NOMO-1 treated with DMSO at 0.1 percent for 48 hours (cell line): Measurements from ENCODE around the gene DMD.

Source experiments
- DNase-seq: peaks from one replicate; lab custom pipeline; 2025; ENCODE audit not compliant: unreplicated experiment; lab: John Stamatoyannopoulos, UW

The DMD gene

GRCh38 chrX:32514986-32515385, 696.4 kb downstream of the DMD start:
- no peak for DNase-seq

DNA sequence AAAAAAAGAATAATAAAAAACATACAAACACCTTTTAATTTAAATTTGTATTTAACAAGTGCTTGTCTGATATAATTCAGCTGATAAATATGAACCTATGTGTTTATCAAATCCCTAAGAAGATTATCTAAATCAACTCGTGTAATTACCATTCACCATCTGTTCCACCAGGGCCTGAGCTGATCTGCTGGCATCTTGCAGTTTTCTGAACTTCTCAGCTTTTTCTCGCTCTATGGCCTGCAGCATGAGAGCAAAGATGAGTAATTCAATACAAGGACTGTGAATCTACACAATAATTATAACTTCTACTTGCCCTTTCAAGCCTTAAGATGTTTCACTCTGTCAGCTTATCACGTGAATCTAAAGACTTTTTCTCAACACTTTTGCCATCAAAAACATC, 709.7 kb downstream of the DMD start:
- no peak for DNase-seq

- DNase-seq, result no peak
Observed at GRCh38 chrX:32496671-32497070, 714.7 kb downstream of the DMD start.

DNA sequence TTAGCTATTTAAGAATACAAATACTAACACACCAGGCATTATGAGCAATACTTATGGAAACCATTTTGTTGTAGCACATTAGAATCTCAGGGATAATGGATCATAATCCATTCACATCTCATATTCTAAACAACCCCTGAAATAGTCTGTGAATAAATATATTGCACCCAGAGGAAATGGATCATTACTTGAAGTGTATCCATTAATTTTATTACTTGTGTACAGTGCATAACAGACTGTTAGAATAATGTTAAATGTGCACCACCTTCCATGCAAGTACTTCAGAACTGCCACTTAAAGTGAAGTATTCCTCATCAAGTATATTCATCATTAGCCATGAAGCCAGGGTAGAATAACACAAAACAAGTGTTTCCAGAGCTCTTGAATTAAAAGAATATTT, 715.5 kb downstream of the DMD start:
- no peak for DNase-seq

- DNase-seq, result no peak
Observed at GRCh38 chrX:32489125-32489524, 722.2 kb downstream of the DMD start.

DNA sequence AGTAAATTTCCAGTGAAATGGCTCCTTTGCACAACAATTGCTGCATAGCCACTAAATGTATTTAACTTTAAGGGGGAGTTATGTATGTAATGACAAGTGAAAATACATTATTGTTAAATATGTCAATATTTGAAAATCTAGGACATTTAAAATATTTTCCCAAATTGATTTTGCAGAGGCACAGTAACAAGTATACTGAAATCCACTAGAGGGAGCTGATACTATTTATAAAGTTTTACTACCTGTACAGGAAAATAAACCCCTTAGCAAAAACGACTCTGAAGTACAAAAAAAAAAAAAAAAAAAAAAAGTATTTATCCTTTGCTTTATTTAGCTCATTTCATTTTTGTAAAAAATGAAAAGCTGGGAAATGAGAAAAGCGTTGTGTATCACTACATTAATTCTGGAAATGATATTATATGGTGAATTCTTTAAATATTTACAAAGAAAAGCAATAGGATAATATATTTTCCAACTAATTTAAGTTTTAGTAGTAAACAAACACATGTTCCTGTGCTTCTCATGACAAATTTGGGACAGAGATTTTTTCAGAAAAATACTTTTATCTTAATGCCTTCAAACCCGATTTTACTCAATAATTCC, 727.7 kb downstream of the DMD start:
- no peak for DNase-seq

- DNase-seq, result no peak
Observed at GRCh38 chrX:32480019-32480418, 731.3 kb downstream of the DMD start.

GRCh38 chrX:32472364-32472763, 739.0 kb downstream of the DMD start:
- no peak for DNase-seq

DNA sequence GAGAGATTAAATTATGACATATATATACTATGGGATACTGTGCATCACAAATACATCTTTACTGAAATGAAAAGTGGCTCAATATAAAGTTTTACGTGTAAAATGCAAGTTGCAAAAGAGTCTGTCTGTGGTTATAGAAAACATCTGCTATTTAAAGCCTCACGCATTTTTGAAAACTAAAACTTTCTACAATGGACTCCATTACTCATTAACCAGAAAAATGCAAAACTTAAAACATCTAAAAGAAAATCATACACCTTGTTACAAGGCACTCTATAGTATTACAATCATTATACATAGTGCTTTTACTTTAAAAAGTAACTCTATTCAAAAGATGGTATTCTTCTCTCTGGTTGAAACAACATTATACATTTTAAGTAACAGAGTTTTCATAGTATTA, 755.6 kb downstream of the DMD start:
- no peak for DNase-seq

DNA sequence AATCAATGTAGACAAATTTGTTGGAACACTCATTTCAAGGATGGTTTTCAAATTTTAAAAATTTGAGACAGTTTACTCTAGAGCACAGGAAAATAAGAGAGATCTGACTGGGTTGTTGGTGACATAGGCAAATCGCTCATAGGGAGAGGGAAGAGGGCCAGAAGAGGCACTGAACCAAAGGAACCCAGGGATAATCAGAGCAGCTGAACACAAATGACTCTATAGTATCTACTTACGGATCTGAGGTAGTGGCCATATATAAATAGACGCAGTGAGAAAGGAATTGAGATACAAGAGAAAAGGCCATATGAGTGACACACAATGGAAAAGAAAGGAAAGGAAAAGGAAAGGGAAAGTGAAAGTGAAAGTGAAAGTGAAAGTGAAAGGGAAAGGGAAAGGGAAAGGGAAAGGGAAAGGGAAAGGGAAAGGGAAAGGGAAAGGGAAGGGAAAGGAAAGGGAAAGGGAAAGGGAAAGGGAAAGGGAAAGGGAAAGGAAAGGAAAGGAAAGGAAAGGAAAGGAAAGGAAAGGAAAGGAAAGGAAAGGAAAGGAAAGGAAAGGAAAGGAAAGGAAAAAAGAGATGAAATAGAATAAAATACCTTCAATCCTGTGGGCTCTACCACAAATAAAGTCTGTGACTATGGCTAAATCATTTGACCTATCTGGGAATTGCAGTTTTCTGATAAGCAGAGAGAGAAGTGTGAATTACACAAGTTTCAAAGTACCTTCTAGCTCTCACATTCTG, 759.2 kb downstream of the DMD start:
- DNase-seq, result no peak

DNA sequence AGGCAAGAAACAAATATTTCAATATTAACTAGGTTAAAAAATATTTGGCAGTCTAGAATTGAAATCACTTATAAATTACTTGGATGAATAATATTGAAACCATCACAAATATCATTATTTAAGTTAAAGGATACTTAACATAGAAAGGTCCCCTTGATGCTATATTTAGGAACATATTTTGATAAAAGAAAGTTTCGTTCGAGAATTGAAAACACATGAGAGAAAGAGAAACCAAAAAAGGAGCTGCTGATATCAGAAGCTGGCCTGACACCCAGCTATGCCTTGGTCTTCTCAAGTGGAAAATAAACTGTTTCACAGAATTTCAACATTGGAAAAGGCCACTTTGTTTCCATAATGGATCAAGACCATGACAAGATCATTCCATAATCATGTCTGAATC, 762.4 kb downstream of the DMD start:
- DNase-seq, result no peak

DNA sequence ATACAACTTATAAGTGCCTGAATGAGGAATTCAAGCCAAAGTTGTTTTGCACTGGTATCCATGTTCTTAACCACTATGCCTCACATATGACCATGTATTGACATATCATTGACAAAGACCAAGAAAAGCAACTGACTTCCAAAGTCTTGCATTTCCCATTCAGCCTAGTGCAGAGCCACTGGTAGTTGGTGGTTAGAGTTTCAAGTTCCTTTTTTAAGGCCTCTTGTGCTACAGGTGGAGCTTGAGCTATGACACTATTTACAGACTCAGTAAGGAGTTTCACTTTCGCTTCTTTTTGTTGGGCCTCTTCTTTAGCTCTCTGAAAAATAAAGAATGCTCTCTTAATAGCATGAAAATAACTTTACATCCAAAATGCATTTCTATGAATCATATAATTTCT, 763.0 kb downstream of the DMD start:
- DNase-seq, result peak; percentile 91

- no peak for DNase-seq
Observed at GRCh38 chrX:32447640-32448039, 763.7 kb downstream of the DMD start.

DNA sequence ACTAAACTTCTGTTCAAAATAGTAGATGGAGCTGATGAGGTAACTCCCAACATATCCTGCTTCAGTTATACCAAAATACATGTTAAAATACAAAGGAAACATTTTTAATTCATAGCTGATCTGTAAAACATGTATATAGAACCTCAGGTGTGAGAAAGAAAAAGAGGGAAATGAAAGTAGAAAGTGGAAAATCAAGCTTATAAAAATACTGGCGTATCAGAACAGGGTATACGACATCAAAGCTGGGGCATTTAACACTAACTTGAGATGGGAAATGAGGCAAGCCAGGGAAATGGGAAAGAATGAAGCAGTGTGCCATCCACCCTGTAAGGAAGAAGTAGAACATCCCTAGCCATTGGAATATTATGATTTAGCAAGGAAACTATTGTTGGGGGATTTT, 767.5 kb downstream of the DMD start:
- peak; percentile 1 for DNase-seq

DNA sequence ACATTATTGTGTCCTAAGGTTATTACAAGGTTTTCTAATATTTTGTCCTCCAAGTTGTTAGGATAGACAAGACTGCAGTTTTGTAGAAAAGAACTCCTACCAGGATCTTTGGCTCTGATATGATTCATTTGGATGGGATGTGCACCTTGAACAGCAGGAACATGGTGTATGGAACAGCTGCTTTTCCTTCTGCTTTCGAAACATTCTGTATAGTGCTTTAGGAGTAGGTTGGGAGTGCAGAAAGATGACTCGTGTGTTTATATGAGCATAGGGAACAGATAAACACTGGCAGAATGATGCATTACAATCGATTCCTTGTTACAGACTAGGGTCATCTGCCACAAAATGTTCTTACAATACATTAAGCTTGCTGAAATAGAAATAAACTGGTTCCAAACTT, 790.1 kb downstream of the DMD start:
- no peak for DNase-seq

- DNase-seq, result peak; percentile 16
Observed at GRCh38 chrX:32408389-32408788, 803.0 kb downstream of the DMD start.

GRCh38 chrX:32397562-32398216, 813.7 kb downstream of the DMD start:
- no peak for DNase-seq

DNA sequence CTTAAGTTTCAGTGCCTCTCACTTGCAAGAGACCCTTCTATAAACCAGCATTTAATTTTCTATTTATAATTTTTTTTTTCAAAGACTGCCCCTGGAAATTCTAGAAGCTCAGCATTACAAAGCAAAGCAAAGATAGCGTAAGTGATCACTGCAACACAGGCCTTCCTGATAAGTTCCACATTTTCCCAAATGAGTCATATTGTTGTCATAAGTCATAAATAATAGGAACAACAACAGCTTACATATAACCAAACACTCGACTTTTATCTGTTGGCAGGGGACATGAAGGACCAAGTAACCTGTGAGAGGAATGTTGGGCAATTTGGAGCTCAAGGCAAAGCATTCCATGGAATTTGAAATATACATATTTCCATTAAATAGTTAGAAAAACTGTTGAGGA, 815.5 kb downstream of the DMD start:
- no peak for DNase-seq

DNA sequence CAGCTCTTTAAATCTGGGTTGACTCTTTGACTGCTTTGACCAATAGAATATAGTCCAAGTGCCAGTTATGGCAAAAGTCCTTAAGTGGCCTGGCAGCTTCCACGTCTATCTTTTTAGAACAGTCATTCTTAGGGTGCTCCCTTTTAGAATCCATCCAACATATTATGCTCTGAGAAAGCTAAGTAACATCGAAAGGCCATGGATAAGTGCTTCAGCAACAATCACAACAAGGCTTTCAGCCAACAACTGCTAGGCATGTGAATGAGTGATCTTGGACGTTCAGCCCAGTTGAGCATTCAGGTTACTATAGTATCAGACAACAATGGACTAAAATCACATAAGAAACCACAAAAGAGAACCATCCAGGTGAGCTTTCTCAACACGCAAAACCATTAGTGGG, 818.7 kb downstream of the DMD start:
- DNase-seq, result no peak

GRCh38 chrX:32370456-32371205, 840.7 kb downstream of the DMD start:
- DNase-seq, result no peak

- no peak for DNase-seq
Observed at GRCh38 chrX:32293962-32294700, 917.2 kb downstream of the DMD start.
